ENCODE measurements around the gene DIP2C. TPM values are rescaled to one million over a fixed set of nuclear protein-coding genes. Genes with fewer than 3 reads are reported as not detected.

DIP2C gene
- total RNA-seq, 3 donors from 2014 or later: 8.0 to 72.0 (median 8.5) TPM

- no peaks in the 10 kb centered on the region for H3K4me1 ChIP-seq (ENCODE audit: low read depth)
- H3K9me3 ChIP-seq: no peaks in the 10 kb centered on the region
- intact Hi-C loops (cut with DNase I, micrococcal nuclease): no loop called here
- no peaks in the 10 kb centered on the region for H3K36me3 ChIP-seq (ENCODE audit: low read depth)
- ATAC-seq: no peak
- no peak for TF ChIP-seq CTCF (IDR thresholded peaks at IDR 0.05)
- no peak for DNase-seq
- H3K4me3 ChIP-seq: no peak overlapping the region
Measured at GRCh38 chr10:595473-595872, 94.0 kb downstream of the DIP2C start.

DNA sequence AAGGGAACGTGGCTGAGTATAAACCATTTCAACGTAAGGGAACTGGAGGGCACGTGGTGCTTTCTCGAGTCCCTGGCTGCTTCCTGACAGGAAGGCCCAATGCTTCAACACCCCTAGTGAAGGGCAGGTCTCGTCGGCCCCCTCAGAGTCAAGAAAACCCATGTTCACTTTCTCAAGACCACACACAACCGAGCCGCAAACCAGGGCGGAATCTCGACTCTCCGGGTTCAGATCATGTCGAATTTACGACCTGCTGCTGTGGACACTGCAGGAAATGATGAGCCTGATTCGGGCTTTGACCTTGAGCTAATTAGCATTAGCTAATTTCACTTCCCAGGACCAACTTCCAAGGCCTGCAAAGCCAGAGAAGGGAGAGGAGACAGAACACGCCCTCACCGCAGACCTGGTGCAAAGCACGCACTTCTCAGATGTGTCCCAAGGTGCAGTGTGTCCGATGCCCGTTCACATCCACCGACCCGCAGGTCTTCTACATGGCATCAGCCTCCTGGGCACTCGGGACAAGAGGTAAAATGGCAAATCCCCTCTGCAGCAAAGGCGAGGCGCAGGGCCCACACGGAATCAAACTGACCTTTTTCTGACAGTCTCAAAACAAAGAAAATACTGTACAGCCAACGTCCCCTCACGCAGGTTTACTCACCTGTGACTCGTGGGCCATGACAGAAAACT is 94.7 kb downstream of the DIP2C start:
- H3K4me1 ChIP-seq (ENCODE audit: low read depth): no peaks in the 10 kb centered on the region
- no peak for ATAC-seq
- intact Hi-C loops (cut with DNase I, micrococcal nuclease): no loop called here

DNA sequence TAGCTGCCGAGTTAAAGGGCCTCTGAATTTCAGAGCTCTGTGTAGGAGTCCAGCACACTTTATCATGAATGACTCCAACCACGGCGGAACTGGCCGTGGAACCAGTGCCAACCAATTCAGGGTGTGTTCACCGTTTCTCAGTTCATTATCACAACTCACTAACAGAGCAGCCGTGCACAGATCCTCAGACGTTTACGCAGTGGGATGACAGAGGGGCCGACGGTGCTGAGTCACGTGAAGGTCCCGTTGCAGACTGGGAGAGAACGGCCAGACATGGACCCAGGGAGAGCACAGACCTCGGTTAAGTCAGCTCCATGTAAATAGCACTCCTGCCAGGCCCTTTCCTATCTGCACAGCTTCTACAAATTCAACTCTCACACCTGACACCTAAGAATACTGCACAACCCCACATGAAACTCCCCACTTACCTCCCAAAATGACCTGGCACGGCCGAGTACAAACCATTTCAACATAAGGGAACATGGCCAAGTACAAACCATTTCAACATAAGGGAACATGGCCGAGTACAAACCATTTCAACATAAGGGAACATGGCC is 95.5 kb downstream of the DIP2C start:
- peak; percentile 50 for ATAC-seq
- intact Hi-C loops (cut with DNase I, micrococcal nuclease): no loop called here
- H3K9me3 ChIP-seq: no peaks in the 10 kb centered on the region
- H3K4me1 ChIP-seq (ENCODE audit: low read depth): no peaks in the 10 kb centered on the region
- no peaks in the 10 kb centered on the region for H3K36me3 ChIP-seq (ENCODE audit: low read depth)
- DNase-seq: no peak
- no peak for TF ChIP-seq CTCF (IDR thresholded peaks at IDR 0.05)
- no peak overlapping the region for H3K4me3 ChIP-seq

More for the DNA sequence above, 94.7 kb downstream of the DIP2C start:
- H3K9me3 ChIP-seq: no peaks in the 10 kb centered on the region
- no peak for DNase-seq
- H3K4me3 ChIP-seq: no peak overlapping the region
- no peaks in the 10 kb centered on the region for H3K36me3 ChIP-seq (ENCODE audit: low read depth)
- no peak for TF ChIP-seq CTCF (IDR thresholded peaks at IDR 0.05)

DNA sequence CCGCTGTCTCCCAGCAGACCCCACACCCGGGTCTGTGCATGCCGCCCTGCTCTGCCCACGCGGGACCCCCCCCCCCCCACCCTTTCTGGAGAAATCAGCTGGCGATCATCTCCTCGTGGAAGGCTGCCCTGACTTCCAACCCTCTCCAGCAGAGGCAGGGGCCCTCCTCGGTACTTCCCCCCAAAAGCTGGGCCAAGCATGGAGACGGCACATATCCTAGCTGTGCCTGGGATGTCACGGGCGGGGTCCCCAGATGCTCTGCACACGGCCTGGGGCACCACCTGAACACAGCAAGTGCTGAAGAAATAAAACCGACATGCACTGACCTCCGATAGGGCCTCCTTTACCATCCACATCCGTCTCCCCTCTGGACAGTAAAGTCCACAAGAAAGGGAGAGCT is 96.0 kb downstream of the DIP2C start:
- intact Hi-C loops (cut with DNase I, micrococcal nuclease): no loop called here
- no peaks in the 10 kb centered on the region for H3K4me1 ChIP-seq (ENCODE audit: low read depth)
- H3K36me3 ChIP-seq (ENCODE audit: low read depth): no peaks in the 10 kb centered on the region
- DNase-seq (no peak), ATAC-seq (no peak)
- TF ChIP-seq CTCF (IDR thresholded peaks at IDR 0.05): no peak
- H3K9me3 ChIP-seq: no peaks in the 10 kb centered on the region
- H3K4me3 ChIP-seq: no peak overlapping the region

DNA sequence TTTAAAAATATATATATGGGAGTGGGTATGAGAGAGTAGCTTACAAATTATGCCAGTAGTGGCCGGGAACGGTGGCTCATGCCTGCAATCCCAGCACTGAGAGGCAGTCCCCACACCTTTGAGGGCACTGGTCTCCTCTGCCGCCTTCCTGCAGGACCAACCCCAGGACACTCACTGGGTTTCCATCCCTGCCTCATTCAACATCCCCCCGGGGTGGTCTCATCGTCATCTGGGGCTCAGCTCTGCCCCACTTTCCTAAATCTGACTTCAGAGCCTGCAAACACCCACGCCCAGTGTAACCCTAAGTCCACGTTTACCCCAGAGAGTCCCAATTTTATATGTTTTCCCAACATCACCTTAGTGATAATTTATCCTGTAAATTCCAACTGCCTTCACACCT is 96.5 kb downstream of the DIP2C start:
- Histone ChIP-seq H3K9me3 (no peaks in the 10 kb centered on the region), H3K4me3 (no peak overlapping the region), H3K4me1 (ENCODE audit: low read depth) (no peaks in the 10 kb centered on the region), H3K36me3 (ENCODE audit: low read depth) (no peaks in the 10 kb centered on the region)
- no peak for DNase-seq
- no peak for ATAC-seq
- TF ChIP-seq CTCF (IDR thresholded peaks at IDR 0.05): no peak
- intact Hi-C loops (cut with DNase I, micrococcal nuclease): no loop called here

Data from mucosa of descending colon (tissue), 3 donors.